GM23248 (cell line): ENCODE results near the gene CADPS. TPM values are rescaled to one million over a fixed set of nuclear protein-coding genes. Genes with fewer than 3 reads are reported as not detected.

Experiments
- DNase-seq: peaks from one replicate; pipeline ENCODE4 v3.0.0-alpha.2; 2015
- H2AFZ ChIP-seq: fragments of 200-600 bp; sonication (generic); 2 replicates; pipeline ENCODE4 v1.6.1; 2016; ENCODE audit warnings: antibody characterized with exemption
- H3F3A ChIP-seq: fragments of 200-600 bp; sonication (generic); 2 replicates; pipeline ENCODE4 v1.6.1; 2016; ENCODE audit warnings: mild to moderate bottlenecking, antibody characterized with exemption, mixed run types; ENCODE audit not compliant: insufficient read depth
- H3K27ac ChIP-seq: fragments of 200-600 bp; sonication (generic); 2 replicates; pipeline ENCODE4 v1.5.1; 2016; ENCODE audit warnings: mild to moderate bottlenecking
- H3K27me3 ChIP-seq: fragments of 200-600 bp; sonication (generic); replicated peaks from 2 replicates; pipeline ENCODE4 v1.6.1; 2016; ENCODE audit warnings: mild to moderate bottlenecking; ENCODE audit not compliant: insufficient read depth
- H3K36me3 ChIP-seq: fragments of 200-600 bp; sonication (generic); 2 replicates; pipeline ENCODE4 v1.6.1; 2016; ENCODE audit warnings: low read depth, mild to moderate bottlenecking
- H3K4me1 ChIP-seq: fragments of 200-600 bp; sonication (generic); 2 replicates; pipeline ENCODE4 v1.6.1; 2016; ENCODE audit warnings: mild to moderate bottlenecking; ENCODE audit not compliant: insufficient read depth
- H3K4me2 ChIP-seq: fragments of 200-600 bp; sonication (generic); one replicate; pipeline ENCODE4 v1.6.1; 2016; ENCODE audit warnings: mild to moderate bottlenecking; ENCODE audit not compliant: unreplicated experiment
- H3K4me3 ChIP-seq: fragments of 200-600 bp; sonication (generic); 2 replicates; pipeline ENCODE4 v1.5.1; 2016; ENCODE audit warnings: mild to moderate bottlenecking
- H3K79me2 ChIP-seq: fragments of 200-600 bp; sonication (generic); 2 replicates; pipeline ENCODE4 v1.6.1; 2016; ENCODE audit warnings: mild to moderate bottlenecking; ENCODE audit not compliant: insufficient read depth
- H3K9ac ChIP-seq: fragments of 200-600 bp; sonication (generic); 2 replicates; pipeline ENCODE4 v1.6.1; 2016; ENCODE audit warnings: mild to moderate bottlenecking
- H3K9me2 ChIP-seq: fragments of 200-600 bp; sonication (generic); 2 replicates; pipeline ENCODE4 v1.6.1; 2016; ENCODE audit warnings: mixed run types, mild to moderate bottlenecking, moderate library complexity; ENCODE audit not compliant: insufficient read depth
- H3K9me3 ChIP-seq: fragments of 200-600 bp; sonication (generic); one replicate; pipeline ENCODE4 v1.6.1; 2017; ENCODE audit warnings: low read depth
- H4K20me1 ChIP-seq: fragments of 200-600 bp; sonication (generic); 2 replicates; pipeline ENCODE4 v1.6.0; 2016; ENCODE audit not compliant: insufficient read depth
- EZH2 ChIP-seq: fragments of 200-600 bp; sonication (generic); IDR thresholded peaks from 2 replicates; pipeline ENCODE4 v1.6.1; 2018; ENCODE audit warnings: antibody characterized with exemption, mild to moderate bottlenecking; ENCODE audit not compliant: insufficient read depth, poor library complexity, severe bottlenecking
- EZH2phosphoT487 ChIP-seq: fragments of 200-600 bp; sonication (generic); IDR thresholded peaks from 2 replicates; pipeline ENCODE4 v1.6.1; 2018; ENCODE audit warnings: antibody characterized with exemption, moderate library complexity, mild to moderate bottlenecking, low read depth; ENCODE audit not compliant: insufficient read depth
- WGBS, 2 experiments: methylation state at CpG; one replicate each; pipeline ENCODE4 v1.1.6; 2015 to 2017; ENCODE audit warnings: low lambda C conversion rate in 2 of 2, low coverage in 1 of 2; ENCODE audit errors: missing lambda C conversion rate in 2 of 2; 5-methylcytosine and 5-hydroxymethylcytosine counted together
- in situ Hi-C: fragments of 300-500 bp; cut with MboI; formaldehyde crosslinking; loops from 2 replicates; pipeline ENCODE4 v1.15.0; 2020
- polyA plus RNA-seq: library from polyadenylated mRNA; unstranded; fragments of >200 nt; fragmentation: Nextera tagmentation; extraction: Ambion mirVana; gene quantifications from 2 replicates; pipeline ENCODE4 v1.2.1, GENCODE V29; 2016
- total RNA-seq: library from RNA; depleted of rRNA; stranded (reverse); fragments of >200 nt; shearing (Covaris generic); gene quantifications from 2 replicates; pipeline ENCODE4 v1.2.3, GENCODE V29; 2014

CADPS gene
- total and polyA plus RNA-seq, 2 experiments from 2014 or later, result 3.0 to 4.1 TPM

GRCh38 chr3:62757045-62757444 is 118.2 kb downstream of the CADPS start:
- Histone ChIP-seq H4K20me1 (no peaks in the 10 kb centered on the region), H3K79me2 (no peaks in the 10 kb centered on the region), H3K9me3 (no peaks in the 10 kb centered on the region), H3K9me2 (no peaks in the 10 kb centered on the region), H2AFZ (no peak overlapping the region), H3K4me2 (no peak overlapping the region), H3K36me3 (no peaks in the 10 kb centered on the region), H3K4me3 (no peak overlapping the region), H3F3A (no peaks in the 10 kb centered on the region), H3K27ac (no peak overlapping the region), H3K4me1 (no peaks in the 10 kb centered on the region), H3K9ac (no peak overlapping the region), H3K27me3 (no peaks in the 10 kb centered on the region)
- in situ Hi-C loops, result no loop called here
- DNase-seq, result no peak
- 72% methylated on average over 4 of the region's 4 CpGs for WGBS, 2 experiments
- TF ChIP-seq EZH2, result no peak
- TF ChIP-seq EZH2phosphoT487, result no peak

- H3K36me3 ChIP-seq, result no peaks in the 10 kb centered on the region
Measured at GRCh38 chr3:62755285-62755684, 119.9 kb downstream of the CADPS start.

GRCh38 chr3:62749657-62750056 is 125.6 kb downstream of the CADPS start:
- Histone ChIP-seq H3K9ac (no peak overlapping the region), H3K4me3 (no peak overlapping the region), H3K4me2 (no peak overlapping the region), H4K20me1 (no peaks in the 10 kb centered on the region), H3K4me1 (no peaks in the 10 kb centered on the region), H3K27me3 (no peaks in the 10 kb centered on the region), H3K9me2 (no peaks in the 10 kb centered on the region), H3K27ac (no peak overlapping the region), H3F3A (no peaks in the 10 kb centered on the region), H3K9me3 (no peaks in the 10 kb centered on the region), H3K79me2 (no peaks in the 10 kb centered on the region), H3K36me3 (no peaks in the 10 kb centered on the region), H2AFZ (no peak overlapping the region)
- in situ Hi-C loops, result no loop called here
- TF ChIP-seq EZH2phosphoT487, result no peak
- no peak for TF ChIP-seq EZH2
- WGBS, 2 experiments, result 92 to 95% methylated on average over 2 of the region's 2 CpGs
- DNase-seq, result no peak

More at GRCh38 chr3:62755285-62755684, 119.9 kb downstream of the CADPS start:
- no peak for TF ChIP-seq EZH2
- TF ChIP-seq EZH2phosphoT487, result no peak
- peak; percentile 5 for DNase-seq
- H3F3A ChIP-seq, result no peaks in the 10 kb centered on the region
- H2AFZ ChIP-seq, result no peak overlapping the region
- in situ Hi-C loops, result no loop called here
- H3K9me3 ChIP-seq, result no peaks in the 10 kb centered on the region
- no peak overlapping the region for H3K4me2 ChIP-seq
- no peaks in the 10 kb centered on the region for H3K79me2 ChIP-seq
- 77 to 81% methylated on average over 8 of the region's 8 CpGs for WGBS, 2 experiments
- H3K4me3 ChIP-seq, result no peak overlapping the region
- H4K20me1 ChIP-seq, result no peaks in the 10 kb centered on the region
- no peaks in the 10 kb centered on the region for H3K9me2 ChIP-seq
- H3K4me1 ChIP-seq, result no peaks in the 10 kb centered on the region
- no peaks in the 10 kb centered on the region for H3K27me3 ChIP-seq
- H3K9ac ChIP-seq, result no peak overlapping the region
- H3K27ac ChIP-seq, result no peak overlapping the region

- Histone ChIP-seq H2AFZ (no peak overlapping the region), H3K27me3 (no peaks in the 10 kb centered on the region), H3K4me3 (no peak overlapping the region), H3K79me2 (no peaks in the 10 kb centered on the region), H3K27ac (no peak overlapping the region), H3K9me2 (no peaks in the 10 kb centered on the region), H3K9ac (no peak overlapping the region), H3K4me1 (no peaks in the 10 kb centered on the region), H3K36me3 (no peaks in the 10 kb centered on the region), H4K20me1 (no peaks in the 10 kb centered on the region), H3K9me3 (no peaks in the 10 kb centered on the region), H3F3A (no peaks in the 10 kb centered on the region), H3K4me2 (no peak overlapping the region)
- DNase-seq, result no peak
- WGBS, 2 experiments, result 78% methylated on average over 4 of the region's 4 CpGs
- in situ Hi-C loops, result no loop called here
- TF ChIP-seq EZH2phosphoT487 (no peak), EZH2 (no peak)
Measured at GRCh38 chr3:62749130-62749529, 126.1 kb downstream of the CADPS start.

- H3K9me2 ChIP-seq, result no peaks in the 10 kb centered on the region
- H3K79me2 ChIP-seq, result no peaks in the 10 kb centered on the region
- H3K36me3 ChIP-seq, result no peaks in the 10 kb centered on the region
- no peak overlapping the region for H3K9ac ChIP-seq
- no peaks in the 10 kb centered on the region for H3K9me3 ChIP-seq
- H3K27me3 ChIP-seq, result no peaks in the 10 kb centered on the region
- no peak overlapping the region for H3K4me2 ChIP-seq
- H2AFZ ChIP-seq, result no peak overlapping the region
- WGBS, 2 experiments, result 61 to 73% methylated on average over 3 of the region's 3 CpGs
- H3K27ac ChIP-seq, result no peak overlapping the region
- H3K4me3 ChIP-seq, result no peak overlapping the region
- DNase-seq, result no peak
- no peaks in the 10 kb centered on the region for H4K20me1 ChIP-seq
- no peaks in the 10 kb centered on the region for H3K4me1 ChIP-seq
- TF ChIP-seq EZH2, result no peak
- TF ChIP-seq EZH2phosphoT487, result no peak
- in situ Hi-C loops, result no loop called here
- H3F3A ChIP-seq, result no peaks in the 10 kb centered on the region
Measured at GRCh38 chr3:62737449-62737848, 137.8 kb downstream of the CADPS start.
